ENCODE measurements around the gene C13orf46. TPM values are rescaled to one million over a fixed set of nuclear protein-coding genes. Genes with fewer than 3 reads are reported as not detected.

C13orf46 gene
- total and polyA plus RNA-seq, 10 of the 15 experiments (the other 5 are each of a cell fraction or from before 2014, with no cell fraction given) = 0.01 to 0.18 (median 0.09) TPM; not detected in 6

- Histone ChIP-seq H4K20me1 (ENCODE audit: control insufficient read depth, insufficient read depth) (no peaks in the 10 kb centered on the region), H2AFZ (ENCODE audit: control insufficient read depth, low read depth, low read length) (no peak overlapping the region), H3K4me1 (ENCODE audit: control insufficient read depth, insufficient read depth, low read length) (no peaks in the 10 kb centered on the region), H3K27me3 (replicated peaks in 1 of 2; ENCODE audit: control insufficient read depth in 2 of 2, insufficient read depth in 2 of 2, low read length in 1 of 2) (no peaks in the 10 kb centered on the region), H3K27ac (ENCODE audit: control insufficient read depth, insufficient read depth) (no peak overlapping the region), H3K9ac (ENCODE audit: control insufficient read depth, insufficient read depth, low read length) (no peak overlapping the region), H3K36me3 (ENCODE audit: control insufficient read depth in 2 of 2, insufficient read depth in 2 of 2, low read length in 1 of 2) (no peaks in the 10 kb centered on the region), H3K9me3 (replicated peaks; ENCODE audit: control insufficient read depth, insufficient read depth, low read length) (no peaks in the 10 kb centered on the region; the same call in 2 of the 3 replicates), H3K4me3 (no peak overlapping the region), H3K79me2 (ENCODE audit: control insufficient read depth, insufficient read depth, low read length) (no peaks in the 10 kb centered on the region), H3K4me2 (ENCODE audit: control insufficient read depth, insufficient read depth) (no peak overlapping the region)
- WGBS (ENCODE audit: insufficient coverage, insufficient replicate concordance, low lambda C conversion rate, missing lambda C conversion rate) = 62% methylated on average over 41 of the region's 42 CpGs
- in situ Hi-C loops (cut with MboI) = no loop called here
- intact Hi-C loops (cut with micrococcal nuclease; ENCODE audit: unreplicated experiment) = no loop called here
- FAIRE-seq = no peak
- BruUV-seq (replicated peaks) = no TSS peak
- no peak for TF ChIP-seq NR2C1 (IDR thresholded peaks at IDR 0.05)
- no peak for TF ChIP-seq RUNX3 (IDR thresholded peaks at IDR 0.05; ENCODE audit: low read length)
- no peak for TF ChIP-seq HDAC6 (IDR thresholded peaks at IDR 0.05; ENCODE audit: unreplicated experiment)
- TF ChIP-seq HCFC1 (IDR thresholded peaks at IDR 0.05; ENCODE audit: low read length) = no peak
- no peak for TF ChIP-seq ZNF274 (IDR thresholded peaks at IDR 0.05; ENCODE audit: insufficient read depth, insufficient read length)
- no peak for TF ChIP-seq JUNB (IDR thresholded peaks at IDR 0.05)
- no peak for TF ChIP-seq NFYA (IDR thresholded peaks at IDR 0.05; ENCODE audit: borderline replicate concordance, low read depth, low read length)
- TF ChIP-seq BACH1 (IDR thresholded peaks at IDR 0.05; ENCODE audit: borderline replicate concordance) = no peak
- TF ChIP-seq POLR2AphosphoS2 (IDR thresholded peaks at IDR 0.05; ENCODE audit: low read depth, low read length) = no peak
- RAD21 ChIA-PET (ENCODE audit: unreplicated experiment) = no interaction called here
- CTCF ChIA-PET = no interaction called here
- SMC1A ChIA-PET (ENCODE audit: uncharacterized antibody, unreplicated experiment) = no interaction called here
- no peak for ATAC-seq
- DNase-seq (ENCODE audit: low read depth, low spot score) = no peak
- POLR2A ChIA-PET = no interaction called here
Measured at GRCh38 chr13:113952151-113952982, 21.5 kb downstream of the C13orf46 start.
